ENCODE data around the gene ZNF652.

DNA sequence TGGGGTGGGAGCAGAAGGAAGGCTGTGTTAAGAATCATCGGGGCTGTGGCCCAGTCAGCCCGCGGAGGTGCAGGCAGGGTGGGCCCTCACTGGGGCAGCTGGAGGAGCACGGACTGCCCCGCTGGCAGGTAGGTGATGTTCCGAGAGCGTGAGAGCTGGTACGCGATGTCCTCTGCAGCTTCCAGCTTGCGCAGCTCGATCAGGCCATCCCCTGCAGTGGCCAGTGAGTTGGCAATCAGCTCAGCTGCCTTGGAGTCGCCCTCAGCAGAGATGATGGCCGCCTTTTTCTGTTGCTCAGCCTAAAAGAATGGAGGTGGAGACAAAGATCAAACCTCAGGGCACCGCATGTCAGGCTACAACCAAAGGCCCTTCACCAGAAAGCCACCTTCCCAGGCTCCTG is 42.9 kb upstream of the ZNF652 start:
- TF ChIP-seq, protein P1, sequence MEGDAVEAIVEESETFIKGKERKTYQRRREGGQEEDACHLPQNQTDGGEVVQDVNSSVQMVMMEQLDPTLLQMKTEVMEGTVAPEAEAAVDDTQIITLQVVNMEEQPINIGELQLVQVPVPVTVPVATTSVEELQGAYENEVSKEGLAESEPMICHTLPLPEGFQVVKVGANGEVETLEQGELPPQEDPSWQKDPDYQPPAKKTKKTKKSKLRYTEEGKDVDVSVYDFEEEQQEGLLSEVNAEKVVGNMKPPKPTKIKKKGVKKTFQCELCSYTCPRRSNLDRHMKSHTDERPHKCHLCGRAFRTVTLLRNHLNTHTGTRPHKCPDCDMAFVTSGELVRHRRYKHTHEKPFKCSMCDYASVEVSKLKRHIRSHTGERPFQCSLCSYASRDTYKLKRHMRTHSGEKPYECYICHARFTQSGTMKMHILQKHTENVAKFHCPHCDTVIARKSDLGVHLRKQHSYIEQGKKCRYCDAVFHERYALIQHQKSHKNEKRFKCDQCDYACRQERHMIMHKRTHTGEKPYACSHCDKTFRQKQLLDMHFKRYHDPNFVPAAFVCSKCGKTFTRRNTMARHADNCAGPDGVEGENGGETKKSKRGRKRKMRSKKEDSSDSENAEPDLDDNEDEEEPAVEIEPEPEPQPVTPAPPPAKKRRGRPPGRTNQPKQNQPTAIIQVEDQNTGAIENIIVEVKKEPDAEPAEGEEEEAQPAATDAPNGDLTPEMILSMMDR (conservative IDR thresholded peaks at IDR 0.05; ENCODE audit: low read length), result no peak
- no peak for TF ChIP-seq EZH2phosphoT487 (IDR thresholded peaks at IDR 0.05; ENCODE audit: borderline replicate concordance)

Data from Loucy (cell line).